ENCODE results near the gene NANS.

The NANS gene

DNA sequence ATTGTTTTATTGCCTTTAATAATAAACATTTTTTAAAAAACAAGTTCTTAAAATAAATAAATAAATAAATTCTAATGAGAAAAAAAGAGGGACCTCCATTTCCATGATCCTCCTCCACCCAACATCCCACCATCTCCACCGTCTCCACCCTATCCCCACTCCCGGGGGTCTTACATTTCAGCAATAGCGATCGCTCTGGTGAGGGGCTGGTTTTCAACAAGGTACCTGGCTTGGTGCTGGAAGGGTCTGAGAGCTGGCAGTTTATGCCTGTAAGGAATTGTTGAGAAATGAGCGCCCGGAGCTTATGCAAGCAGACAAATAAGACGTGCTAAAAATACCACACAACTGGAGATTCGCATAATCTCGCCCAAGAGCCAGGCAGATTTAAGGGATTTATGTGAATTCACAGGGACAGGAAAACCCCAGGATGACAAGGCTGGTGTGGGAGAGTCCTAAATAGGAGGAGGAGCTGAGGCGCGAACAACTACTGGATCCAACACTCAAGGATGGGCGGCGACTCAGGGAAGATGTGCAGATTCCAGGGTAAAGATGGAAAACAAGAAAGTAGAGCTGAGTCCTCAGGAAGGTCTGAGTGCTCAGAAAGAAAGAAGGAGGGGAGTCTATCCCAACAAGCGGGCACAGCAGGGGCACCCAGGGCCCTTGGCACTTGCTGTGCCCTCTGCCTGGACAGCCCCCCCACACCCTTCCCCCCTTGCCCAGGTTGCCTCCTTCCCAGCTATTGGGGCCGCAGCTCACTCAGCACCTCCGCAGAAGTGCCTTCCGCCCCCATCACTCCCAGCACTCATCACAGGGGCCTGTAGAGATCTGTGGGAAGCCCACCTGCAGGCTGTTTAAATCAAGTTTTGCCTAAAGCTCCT lies 35.4 kb downstream of the NANS start:
- no peak overlapping the region for H3K4me3 ChIP-seq (ENCODE audit: low read depth in 1 of 2, low read length in 1 of 2)

DNA sequence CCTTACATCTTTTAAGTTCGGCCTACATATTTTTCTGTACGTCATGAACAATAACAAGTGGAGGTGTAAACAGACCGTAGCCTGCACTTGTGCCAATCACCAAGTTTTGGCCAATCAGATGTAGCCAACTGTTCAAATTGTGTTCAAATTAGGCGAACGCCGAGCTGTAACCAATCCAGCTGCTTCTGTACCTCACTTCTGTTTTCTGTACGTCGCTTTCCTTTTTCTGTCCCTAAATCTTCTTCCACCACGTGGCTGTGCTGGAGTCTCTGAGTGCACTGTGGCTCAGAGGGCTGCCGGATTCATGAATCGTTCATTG lies 36.0 kb downstream of the NANS start:
- no peak overlapping the region for H3K4me3 ChIP-seq (ENCODE audit: low read depth in 1 of 2, low read length in 1 of 2)
- H3K9me3 ChIP-seq, result no peaks in the 10 kb centered on the region
- H3K27ac ChIP-seq, result no peak overlapping the region
- H3K4me1 ChIP-seq (ENCODE audit: control insufficient read depth in 1 of 2, insufficient read depth in 1 of 2, low read depth in 1 of 2, low read length in 1 of 2), result peaks cover 6 to 7% of the 10 kb centered on the region in 2 experiments
- TF ChIP-seq, protein P1, sequence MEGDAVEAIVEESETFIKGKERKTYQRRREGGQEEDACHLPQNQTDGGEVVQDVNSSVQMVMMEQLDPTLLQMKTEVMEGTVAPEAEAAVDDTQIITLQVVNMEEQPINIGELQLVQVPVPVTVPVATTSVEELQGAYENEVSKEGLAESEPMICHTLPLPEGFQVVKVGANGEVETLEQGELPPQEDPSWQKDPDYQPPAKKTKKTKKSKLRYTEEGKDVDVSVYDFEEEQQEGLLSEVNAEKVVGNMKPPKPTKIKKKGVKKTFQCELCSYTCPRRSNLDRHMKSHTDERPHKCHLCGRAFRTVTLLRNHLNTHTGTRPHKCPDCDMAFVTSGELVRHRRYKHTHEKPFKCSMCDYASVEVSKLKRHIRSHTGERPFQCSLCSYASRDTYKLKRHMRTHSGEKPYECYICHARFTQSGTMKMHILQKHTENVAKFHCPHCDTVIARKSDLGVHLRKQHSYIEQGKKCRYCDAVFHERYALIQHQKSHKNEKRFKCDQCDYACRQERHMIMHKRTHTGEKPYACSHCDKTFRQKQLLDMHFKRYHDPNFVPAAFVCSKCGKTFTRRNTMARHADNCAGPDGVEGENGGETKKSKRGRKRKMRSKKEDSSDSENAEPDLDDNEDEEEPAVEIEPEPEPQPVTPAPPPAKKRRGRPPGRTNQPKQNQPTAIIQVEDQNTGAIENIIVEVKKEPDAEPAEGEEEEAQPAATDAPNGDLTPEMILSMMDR (IDR thresholded peaks at IDR 0.05), result no peak
- H3K27me3 ChIP-seq, result no peaks in the 10 kb centered on the region
- H3K36me3 ChIP-seq, result peaks cover 62% of the 10 kb centered on the region

More for the DNA sequence above, 35.4 kb downstream of the NANS start:
- H3K4me1 ChIP-seq (ENCODE audit: control insufficient read depth in 1 of 2, insufficient read depth in 1 of 2, low read depth in 1 of 2, low read length in 1 of 2), result peaks cover 6 to 7% of the 10 kb centered on the region in 2 experiments
- TF ChIP-seq, protein P1 (IDR thresholded peaks at IDR 0.05), result no peak
- no peaks in the 10 kb centered on the region for H3K9me3 ChIP-seq
- H3K27me3 ChIP-seq, result no peaks in the 10 kb centered on the region
- peaks cover 62% of the 10 kb centered on the region for H3K36me3 ChIP-seq
- no peak overlapping the region for H3K27ac ChIP-seq

DNA sequence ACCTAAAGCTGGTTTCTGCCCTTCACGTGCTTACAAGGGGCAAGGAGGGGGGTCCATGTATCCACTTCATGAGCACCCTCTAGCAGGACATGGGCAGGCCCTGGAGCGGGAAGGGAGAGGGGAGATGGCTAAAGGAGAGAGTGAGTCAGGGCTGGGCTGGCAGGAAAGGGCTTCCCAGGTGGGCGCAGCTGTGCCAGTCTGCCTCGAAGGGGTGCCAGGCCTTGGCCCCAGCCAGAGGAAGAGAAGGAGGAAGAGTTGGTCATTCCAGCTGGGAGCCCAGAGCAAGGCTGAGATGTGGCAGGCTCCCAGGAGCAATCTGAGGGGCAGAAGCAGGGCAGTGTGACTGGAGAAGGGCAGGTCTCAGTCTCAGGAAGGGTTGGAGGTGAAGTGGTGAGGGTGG lies 37.8 kb downstream of the NANS start:
- H3K27ac ChIP-seq, result no peak overlapping the region
- peaks cover 0 to 7% of the 10 kb centered on the region in 2 experiments for H3K4me1 ChIP-seq (ENCODE audit: control insufficient read depth in 1 of 2, insufficient read depth in 1 of 2, low read depth in 1 of 2, low read length in 1 of 2)
- H3K27me3 ChIP-seq, result no peaks in the 10 kb centered on the region
- H3K9me3 ChIP-seq, result no peaks in the 10 kb centered on the region
- H3K36me3 ChIP-seq, result peaks cover 72% of the 10 kb centered on the region
- no peak overlapping the region for H3K4me3 ChIP-seq (ENCODE audit: low read depth in 1 of 2, low read length in 1 of 2)
- TF ChIP-seq, protein P1 (IDR thresholded peaks at IDR 0.05), result no peak

DNA sequence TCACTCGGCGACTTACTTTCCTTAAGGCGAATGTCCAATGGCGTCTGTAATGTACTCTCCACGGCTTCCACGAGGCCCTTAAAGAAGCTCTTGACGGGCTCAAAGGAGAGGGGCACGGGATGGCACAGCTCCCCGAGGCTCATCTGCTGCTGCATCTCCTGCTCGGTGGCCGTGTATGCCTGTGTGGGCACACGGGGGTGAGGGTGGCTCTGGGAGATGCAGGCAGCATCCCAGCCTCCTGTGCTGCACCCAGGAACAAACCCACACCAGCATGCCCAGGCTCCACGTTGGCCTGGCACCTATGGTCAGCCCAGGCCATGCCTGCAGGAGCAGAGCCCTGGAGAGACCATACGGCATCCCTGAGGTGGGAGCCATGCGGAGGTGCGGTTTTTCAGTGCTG lies 38.3 kb downstream of the NANS start:
- Histone ChIP-seq H3K4me3 (ENCODE audit: low read depth in 1 of 2, low read length in 1 of 2) (no peak overlapping the region), H3K27me3 (no peaks in the 10 kb centered on the region), H3K27ac (no peak overlapping the region), H3K36me3 (peaks cover 72% of the 10 kb centered on the region), H3K4me1 (ENCODE audit: control insufficient read depth in 1 of 2, insufficient read depth in 1 of 2, low read depth in 1 of 2, low read length in 1 of 2) (peaks cover 0 to 7% of the 10 kb centered on the region in 2 experiments), H3K9me3 (no peaks in the 10 kb centered on the region)
- TF ChIP-seq, protein P1 (IDR thresholded peaks at IDR 0.05), result no peak

DNA sequence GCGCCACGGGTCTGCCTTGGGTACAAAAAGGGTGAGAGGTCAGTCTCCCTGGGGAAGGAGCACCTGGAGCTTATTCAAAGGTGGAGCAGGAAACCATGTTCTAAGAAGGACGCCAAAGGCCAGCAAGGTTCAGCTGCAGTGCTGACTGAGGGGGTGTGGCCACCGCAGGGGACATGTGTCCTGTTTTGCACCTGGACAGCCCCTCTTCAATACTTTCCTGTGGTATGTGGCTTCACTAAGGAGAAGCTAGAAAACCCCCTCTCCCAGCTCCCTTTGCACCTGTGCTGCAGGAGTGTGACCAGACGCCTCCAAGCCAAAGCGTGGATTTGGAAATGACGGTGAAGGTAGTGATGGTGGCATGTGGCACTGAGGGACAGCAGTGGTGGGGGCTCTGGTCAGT lies 38.9 kb downstream of the NANS start:
- H3K36me3 ChIP-seq, result peaks cover 71% of the 10 kb centered on the region
- H3K27ac ChIP-seq, result no peak overlapping the region
- no peaks in the 10 kb centered on the region for H3K27me3 ChIP-seq
- peaks cover 0 to 7% of the 10 kb centered on the region in 2 experiments for H3K4me1 ChIP-seq (ENCODE audit: control insufficient read depth in 1 of 2, insufficient read depth in 1 of 2, low read depth in 1 of 2, low read length in 1 of 2)
- TF ChIP-seq, protein P1 (IDR thresholded peaks at IDR 0.05), result no peak
- H3K4me3 ChIP-seq (ENCODE audit: low read depth in 1 of 2, low read length in 1 of 2), result no peak overlapping the region
- no peaks in the 10 kb centered on the region for H3K9me3 ChIP-seq

All from neutrophil (primary cell).